WTC11 (cell line): ENCODE results near the gene LUC7L3. TPM values are rescaled to one million over a fixed set of nuclear protein-coding genes. Genes with fewer than 3 reads are reported as not detected.
"Not testable (repeated sequence)": the region's sequence is repeated elsewhere in the genome, so short reads cannot be mapped to it uniquely, and the experiment has no call there.

ENCODE experiments used
- ATAC-seq: fragments of 200-7000 bp; cut with Tn5 transposase; 2 replicates; pipeline ENCODE4 v1.10.0; 2021; ENCODE audit warnings: mild to moderate bottlenecking, moderate library complexity
- CTCF ChIA-PET: fragments of 300-600 bp; sonication (Branson Sonifier 250); formaldehyde crosslinking; loops from one replicate; lab custom pipeline; 2021; ENCODE audit warnings: antibody characterized with exemption; lab: Charles Lee
- POLR2A ChIA-PET: fragments of 350-600 bp; sonication (Branson Sonifier 250); formaldehyde crosslinking; loops from one replicate; lab custom pipeline; 2021; ENCODE audit warnings: antibody characterized with exemption; lab: Charles Lee
- DNase-seq: peaks from one replicate; pipeline ENCODE4 v3.0.0; 2021; ENCODE audit warnings: low spot score
- H3K27ac Mint-ChIP-seq: 2 replicates; pipeline ENCODE4 v1.8.0; 2021; ENCODE audit warnings: mixed read lengths
- H3K27me3 Mint-ChIP-seq: 2 replicates; pipeline ENCODE4 v1.8.0; 2021; ENCODE audit warnings: low read depth, mild to moderate bottlenecking, moderate library complexity, mixed read lengths
- H3K36me3 Mint-ChIP-seq: 2 replicates; pipeline ENCODE4 v1.8.0; 2021; ENCODE audit warnings: mixed read lengths
- H3K4me1 Mint-ChIP-seq: 2 replicates; pipeline ENCODE4 v1.8.0; 2022; ENCODE audit warnings: mixed read lengths
- H3K4me3 Mint-ChIP-seq: 2 replicates; pipeline ENCODE4 v1.8.0; 2021; ENCODE audit warnings: mild to moderate bottlenecking, moderate library complexity, mixed read lengths
- H3K9me3 Mint-ChIP-seq: 2 replicates; pipeline ENCODE4 v1.8.0; 2021; ENCODE audit warnings: mixed read lengths
- GTF2I ChIP-seq: fragments of 250-450 bp; sonication (Bioruptor Pico); conservative IDR thresholded peaks from 2 replicates; pipeline ENCODE4 v1.4.0; 2021; ENCODE audit warnings: mild to moderate bottlenecking
- JUN ChIP-seq: sonication (generic); formaldehyde crosslinking; IDR thresholded peaks from 2 replicates; pipeline ENCODE4 v1.8.0; 2023; ENCODE audit warnings: mild to moderate bottlenecking, missing genetic modification reagents
- NFYB ChIP-seq: sonication (generic); formaldehyde crosslinking; conservative IDR thresholded peaks from 2 replicates; pipeline ENCODE4 v1.8.0; 2022; ENCODE audit warnings: low read depth, missing genetic modification reagents
- RELA ChIP-seq: sonication (generic); formaldehyde crosslinking; IDR thresholded peaks from 2 replicates; pipeline ENCODE4 v1.8.1; 2022; ENCODE audit warnings: missing genetic modification reagents, mild to moderate bottlenecking, borderline replicate concordance
- ZNF416 ChIP-seq: fragments of 250-450 bp; sonication (Bioruptor Pico); IDR thresholded peaks from 2 replicates; pipeline ENCODE4 v1.9.0; 2021; ENCODE audit warnings: mild to moderate bottlenecking, inconsistent platforms
- ZNF671 ChIP-seq: fragments of 250-450 bp; sonication (Bioruptor Pico); IDR thresholded peaks from 2 replicates; pipeline ENCODE4 v1.8.0; 2021; ENCODE audit warnings: mild to moderate bottlenecking
- total RNA-seq: library from RNA; stranded (reverse); gene quantifications from 3 replicates; pipeline ENCODE4 v1.2.3, GENCODE V29; 2021
- TF ChIP-seq, protein P1 (sequence below): sonication (generic); formaldehyde crosslinking; IDR thresholded peaks from 2 replicates; pipeline ENCODE4 v1.8.0; 2022; ENCODE audit warnings: missing genetic modification reagents
- TF ChIP-seq, protein P2 (sequence below): sonication (generic); formaldehyde crosslinking; conservative IDR thresholded peaks from 2 replicates; pipeline ENCODE4 v1.8.1; 2022; ENCODE audit warnings: mild to moderate bottlenecking, missing genetic modification reagents
- TF ChIP-seq, protein P3 (sequence below): sonication (generic); formaldehyde crosslinking; IDR thresholded peaks from 2 replicates; pipeline ENCODE4 v1.8.0; 2023; ENCODE audit warnings: missing genetic modification reagents, mild to moderate bottlenecking, borderline replicate concordance
- TF ChIP-seq, protein P4 (sequence below): sonication (generic); formaldehyde crosslinking; IDR thresholded peaks from 2 replicates; pipeline ENCODE4 v1.8.0; 2022; ENCODE audit warnings: mild to moderate bottlenecking, missing genetic modification reagents
- TF ChIP-seq, protein P5 (sequence below): sonication (generic); formaldehyde crosslinking; IDR thresholded peaks from 2 replicates; pipeline ENCODE4 v1.8.0; 2022; ENCODE audit warnings: mild to moderate bottlenecking, missing genetic modification reagents
- TF ChIP-seq, protein P6 (sequence below): sonication (generic); formaldehyde crosslinking; conservative IDR thresholded peaks from 2 replicates; pipeline ENCODE4 v1.8.1; 2023; ENCODE audit warnings: mild to moderate bottlenecking, low read depth, missing genetic modification reagents, moderate library complexity

Gene LUC7L3
- total RNA-seq, 1 experiment from 2014 or later, result 190 TPM

DNA sequence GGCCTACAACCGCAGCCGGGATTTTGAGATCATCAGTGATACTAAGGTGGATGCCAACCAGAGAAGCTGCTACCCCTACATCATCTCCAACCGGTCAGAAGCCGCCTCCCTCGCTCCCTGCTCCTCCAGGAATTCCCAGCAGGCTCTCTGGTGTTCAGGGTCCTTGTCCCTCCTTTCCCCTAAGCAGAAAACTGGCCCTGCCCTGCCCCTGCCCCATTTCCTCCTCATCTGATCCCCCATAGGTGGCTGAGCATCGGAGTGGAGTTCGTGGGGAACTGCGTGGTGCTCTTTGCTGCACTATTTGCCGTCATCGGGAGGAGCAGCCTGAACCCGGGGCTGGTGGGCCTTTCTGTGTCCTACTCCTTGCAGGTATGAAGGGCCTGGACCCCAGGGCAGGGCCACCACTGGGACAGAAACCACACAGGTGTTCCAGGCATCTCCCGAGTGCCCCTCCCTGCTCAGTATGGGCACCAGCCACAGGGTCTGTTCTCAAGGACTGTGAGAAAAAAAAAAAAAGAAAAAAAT lies 41.5 kb upstream of the LUC7L3 start (continued):
- TF ChIP-seq, protein P1, sequence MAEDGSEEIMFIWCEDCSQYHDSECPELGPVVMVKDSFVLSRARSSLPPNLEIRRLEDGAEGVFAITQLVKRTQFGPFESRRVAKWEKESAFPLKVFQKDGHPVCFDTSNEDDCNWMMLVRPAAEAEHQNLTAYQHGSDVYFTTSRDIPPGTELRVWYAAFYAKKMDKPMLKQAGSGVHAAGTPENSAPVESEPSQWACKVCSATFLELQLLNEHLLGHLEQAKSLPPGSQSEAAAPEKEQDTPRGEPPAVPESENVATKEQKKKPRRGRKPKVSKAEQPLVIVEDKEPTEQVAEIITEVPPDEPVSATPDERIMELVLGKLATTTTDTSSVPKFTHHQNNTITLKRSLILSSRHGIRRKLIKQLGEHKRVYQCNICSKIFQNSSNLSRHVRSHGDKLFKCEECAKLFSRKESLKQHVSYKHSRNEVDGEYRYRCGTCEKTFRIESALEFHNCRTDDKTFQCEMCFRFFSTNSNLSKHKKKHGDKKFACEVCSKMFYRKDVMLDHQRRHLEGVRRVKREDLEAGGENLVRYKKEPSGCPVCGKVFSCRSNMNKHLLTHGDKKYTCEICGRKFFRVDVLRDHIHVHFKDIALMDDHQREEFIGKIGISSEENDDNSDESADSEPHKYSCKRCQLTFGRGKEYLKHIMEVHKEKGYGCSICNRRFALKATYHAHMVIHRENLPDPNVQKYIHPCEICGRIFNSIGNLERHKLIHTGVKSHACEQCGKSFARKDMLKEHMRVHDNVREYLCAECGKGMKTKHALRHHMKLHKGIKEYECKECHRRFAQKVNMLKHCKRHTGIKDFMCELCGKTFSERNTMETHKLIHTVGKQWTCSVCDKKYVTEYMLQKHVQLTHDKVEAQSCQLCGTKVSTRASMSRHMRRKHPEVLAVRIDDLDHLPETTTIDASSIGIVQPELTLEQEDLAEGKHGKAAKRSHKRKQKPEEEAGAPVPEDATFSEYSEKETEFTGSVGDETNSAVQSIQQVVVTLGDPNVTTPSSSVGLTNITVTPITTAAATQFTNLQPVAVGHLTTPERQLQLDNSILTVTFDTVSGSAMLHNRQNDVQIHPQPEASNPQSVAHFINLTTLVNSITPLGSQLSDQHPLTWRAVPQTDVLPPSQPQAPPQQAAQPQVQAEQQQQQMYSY (CRISPR knock-in tag), result no peak
- no peak for TF ChIP-seq NFYB (CRISPR knock-in tag)
- TF ChIP-seq ZNF416 (CRISPR knock-in tag), result no peak
- TF ChIP-seq RELA (CRISPR knock-in tag), result no peak
- TF ChIP-seq, protein P2, sequence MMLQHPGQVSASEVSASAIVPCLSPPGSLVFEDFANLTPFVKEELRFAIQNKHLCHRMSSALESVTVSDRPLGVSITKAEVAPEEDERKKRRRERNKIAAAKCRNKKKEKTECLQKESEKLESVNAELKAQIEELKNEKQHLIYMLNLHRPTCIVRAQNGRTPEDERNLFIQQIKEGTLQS (CRISPR knock-in tag), result no peak
- no peak for TF ChIP-seq JUN (CRISPR knock-in tag)

DNA sequence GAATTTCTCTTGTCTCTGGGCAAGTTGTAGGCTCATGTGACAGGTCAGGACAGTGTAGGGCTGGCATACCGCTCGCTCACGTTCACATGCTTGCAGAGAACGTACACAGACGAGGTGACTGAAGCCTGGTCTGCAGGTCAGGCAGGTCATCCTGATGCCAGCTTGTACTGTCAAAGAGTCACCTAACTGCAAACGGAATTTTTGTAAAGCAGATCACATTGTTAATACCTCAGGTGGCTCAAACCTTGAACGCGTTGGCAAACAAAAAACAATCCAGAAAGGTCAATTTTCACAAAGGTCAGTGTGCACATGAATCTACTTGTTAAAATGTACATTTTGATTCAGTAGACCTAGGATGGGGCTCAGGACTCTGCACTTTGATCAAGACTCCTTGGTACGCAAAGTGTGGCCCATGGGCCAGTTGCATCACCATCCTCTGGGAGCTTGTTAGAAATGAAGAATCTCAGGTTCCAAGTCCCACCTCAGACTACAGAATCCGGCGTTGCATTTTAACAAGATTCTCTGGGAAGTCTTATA lies 40.3 kb upstream of the LUC7L3 start:
- POLR2A ChIA-PET, result no interaction called here
- ATAC-seq (no peak), DNase-seq (no peak)
- Mint-ChIP-seq H3K4me1 (peaks cover 9% of the 10 kb centered on the region), H3K27me3 (no peaks in the 10 kb centered on the region; the same call in 1 of the 2 replicates), H3K36me3 (no peaks in the 10 kb centered on the region), H3K4me3 (no peak overlapping the region), H3K9me3 (no peaks in the 10 kb centered on the region), H3K27ac (no peak overlapping the region)
- CTCF ChIA-PET, result interaction anchor here (0.9 kb wide), 1 partner anchor 19 kb away, joined by 3 read pairs; no protein-coding TSS in a partner anchor
- TF ChIP-seq, protein P3, sequence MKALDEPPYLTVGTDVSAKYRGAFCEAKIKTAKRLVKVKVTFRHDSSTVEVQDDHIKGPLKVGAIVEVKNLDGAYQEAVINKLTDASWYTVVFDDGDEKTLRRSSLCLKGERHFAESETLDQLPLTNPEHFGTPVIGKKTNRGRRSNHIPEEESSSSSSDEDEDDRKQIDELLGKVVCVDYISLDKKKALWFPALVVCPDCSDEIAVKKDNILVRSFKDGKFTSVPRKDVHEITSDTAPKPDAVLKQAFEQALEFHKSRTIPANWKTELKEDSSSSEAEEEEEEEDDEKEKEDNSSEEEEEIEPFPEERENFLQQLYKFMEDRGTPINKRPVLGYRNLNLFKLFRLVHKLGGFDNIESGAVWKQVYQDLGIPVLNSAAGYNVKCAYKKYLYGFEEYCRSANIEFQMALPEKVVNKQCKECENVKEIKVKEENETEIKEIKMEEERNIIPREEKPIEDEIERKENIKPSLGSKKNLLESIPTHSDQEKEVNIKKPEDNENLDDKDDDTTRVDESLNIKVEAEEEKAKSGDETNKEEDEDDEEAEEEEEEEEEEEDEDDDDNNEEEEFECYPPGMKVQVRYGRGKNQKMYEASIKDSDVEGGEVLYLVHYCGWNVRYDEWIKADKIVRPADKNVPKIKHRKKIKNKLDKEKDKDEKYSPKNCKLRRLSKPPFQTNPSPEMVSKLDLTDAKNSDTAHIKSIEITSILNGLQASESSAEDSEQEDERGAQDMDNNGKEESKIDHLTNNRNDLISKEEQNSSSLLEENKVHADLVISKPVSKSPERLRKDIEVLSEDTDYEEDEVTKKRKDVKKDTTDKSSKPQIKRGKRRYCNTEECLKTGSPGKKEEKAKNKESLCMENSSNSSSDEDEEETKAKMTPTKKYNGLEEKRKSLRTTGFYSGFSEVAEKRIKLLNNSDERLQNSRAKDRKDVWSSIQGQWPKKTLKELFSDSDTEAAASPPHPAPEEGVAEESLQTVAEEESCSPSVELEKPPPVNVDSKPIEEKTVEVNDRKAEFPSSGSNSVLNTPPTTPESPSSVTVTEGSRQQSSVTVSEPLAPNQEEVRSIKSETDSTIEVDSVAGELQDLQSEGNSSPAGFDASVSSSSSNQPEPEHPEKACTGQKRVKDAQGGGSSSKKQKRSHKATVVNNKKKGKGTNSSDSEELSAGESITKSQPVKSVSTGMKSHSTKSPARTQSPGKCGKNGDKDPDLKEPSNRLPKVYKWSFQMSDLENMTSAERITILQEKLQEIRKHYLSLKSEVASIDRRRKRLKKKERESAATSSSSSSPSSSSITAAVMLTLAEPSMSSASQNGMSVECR (CRISPR knock-in tag), result no peak
- TF ChIP-seq, protein P4, sequence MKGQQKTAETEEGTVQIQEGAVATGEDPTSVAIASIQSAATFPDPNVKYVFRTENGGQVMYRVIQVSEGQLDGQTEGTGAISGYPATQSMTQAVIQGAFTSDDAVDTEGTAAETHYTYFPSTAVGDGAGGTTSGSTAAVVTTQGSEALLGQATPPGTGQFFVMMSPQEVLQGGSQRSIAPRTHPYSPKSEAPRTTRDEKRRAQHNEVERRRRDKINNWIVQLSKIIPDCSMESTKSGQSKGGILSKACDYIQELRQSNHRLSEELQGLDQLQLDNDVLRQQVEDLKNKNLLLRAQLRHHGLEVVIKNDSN (CRISPR knock-in tag), result no peak
- no peak for TF ChIP-seq ZNF671 (CRISPR knock-in tag)

DNA sequence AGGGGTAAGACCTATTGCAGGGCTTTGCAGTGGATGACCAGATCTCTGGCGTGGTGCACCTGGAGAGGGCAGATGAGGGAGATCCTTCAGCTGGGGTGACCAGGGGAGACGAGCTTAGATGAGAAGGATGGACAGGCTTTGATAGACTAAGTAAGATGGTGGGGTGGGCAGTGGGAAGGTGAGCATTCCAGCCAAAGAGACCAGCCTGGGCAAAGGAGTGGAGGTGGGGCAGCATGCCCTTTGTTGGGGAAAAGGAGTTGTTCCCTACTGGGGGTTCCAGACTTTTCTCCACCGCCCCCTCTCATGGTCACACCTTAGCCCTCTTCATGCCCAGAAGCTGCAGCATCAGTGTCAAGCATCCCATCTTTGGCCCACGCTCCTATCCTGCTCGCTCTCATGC lies 39.3 kb upstream of the LUC7L3 start:
- TF ChIP-seq, protein P4 (CRISPR knock-in tag), result no peak
- TF ChIP-seq, protein P5, sequence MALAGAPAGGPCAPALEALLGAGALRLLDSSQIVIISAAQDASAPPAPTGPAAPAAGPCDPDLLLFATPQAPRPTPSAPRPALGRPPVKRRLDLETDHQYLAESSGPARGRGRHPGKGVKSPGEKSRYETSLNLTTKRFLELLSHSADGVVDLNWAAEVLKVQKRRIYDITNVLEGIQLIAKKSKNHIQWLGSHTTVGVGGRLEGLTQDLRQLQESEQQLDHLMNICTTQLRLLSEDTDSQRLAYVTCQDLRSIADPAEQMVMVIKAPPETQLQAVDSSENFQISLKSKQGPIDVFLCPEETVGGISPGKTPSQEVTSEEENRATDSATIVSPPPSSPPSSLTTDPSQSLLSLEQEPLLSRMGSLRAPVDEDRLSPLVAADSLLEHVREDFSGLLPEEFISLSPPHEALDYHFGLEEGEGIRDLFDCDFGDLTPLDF (CRISPR knock-in tag), result no peak
- TF ChIP-seq GTF2I (CRISPR knock-in tag), result no peak
- TF ChIP-seq, protein P6, sequence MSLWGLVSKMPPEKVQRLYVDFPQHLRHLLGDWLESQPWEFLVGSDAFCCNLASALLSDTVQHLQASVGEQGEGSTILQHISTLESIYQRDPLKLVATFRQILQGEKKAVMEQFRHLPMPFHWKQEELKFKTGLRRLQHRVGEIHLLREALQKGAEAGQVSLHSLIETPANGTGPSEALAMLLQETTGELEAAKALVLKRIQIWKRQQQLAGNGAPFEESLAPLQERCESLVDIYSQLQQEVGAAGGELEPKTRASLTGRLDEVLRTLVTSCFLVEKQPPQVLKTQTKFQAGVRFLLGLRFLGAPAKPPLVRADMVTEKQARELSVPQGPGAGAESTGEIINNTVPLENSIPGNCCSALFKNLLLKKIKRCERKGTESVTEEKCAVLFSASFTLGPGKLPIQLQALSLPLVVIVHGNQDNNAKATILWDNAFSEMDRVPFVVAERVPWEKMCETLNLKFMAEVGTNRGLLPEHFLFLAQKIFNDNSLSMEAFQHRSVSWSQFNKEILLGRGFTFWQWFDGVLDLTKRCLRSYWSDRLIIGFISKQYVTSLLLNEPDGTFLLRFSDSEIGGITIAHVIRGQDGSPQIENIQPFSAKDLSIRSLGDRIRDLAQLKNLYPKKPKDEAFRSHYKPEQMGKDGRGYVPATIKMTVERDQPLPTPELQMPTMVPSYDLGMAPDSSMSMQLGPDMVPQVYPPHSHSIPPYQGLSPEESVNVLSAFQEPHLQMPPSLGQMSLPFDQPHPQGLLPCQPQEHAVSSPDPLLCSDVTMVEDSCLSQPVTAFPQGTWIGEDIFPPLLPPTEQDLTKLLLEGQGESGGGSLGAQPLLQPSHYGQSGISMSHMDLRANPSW (CRISPR knock-in tag), result no peak
- POLR2A ChIA-PET, result interaction anchor here (0.5 kb wide), 1 partner anchor 15 kb away, joined by 3 read pairs; no protein-coding TSS in a partner anchor

DNA sequence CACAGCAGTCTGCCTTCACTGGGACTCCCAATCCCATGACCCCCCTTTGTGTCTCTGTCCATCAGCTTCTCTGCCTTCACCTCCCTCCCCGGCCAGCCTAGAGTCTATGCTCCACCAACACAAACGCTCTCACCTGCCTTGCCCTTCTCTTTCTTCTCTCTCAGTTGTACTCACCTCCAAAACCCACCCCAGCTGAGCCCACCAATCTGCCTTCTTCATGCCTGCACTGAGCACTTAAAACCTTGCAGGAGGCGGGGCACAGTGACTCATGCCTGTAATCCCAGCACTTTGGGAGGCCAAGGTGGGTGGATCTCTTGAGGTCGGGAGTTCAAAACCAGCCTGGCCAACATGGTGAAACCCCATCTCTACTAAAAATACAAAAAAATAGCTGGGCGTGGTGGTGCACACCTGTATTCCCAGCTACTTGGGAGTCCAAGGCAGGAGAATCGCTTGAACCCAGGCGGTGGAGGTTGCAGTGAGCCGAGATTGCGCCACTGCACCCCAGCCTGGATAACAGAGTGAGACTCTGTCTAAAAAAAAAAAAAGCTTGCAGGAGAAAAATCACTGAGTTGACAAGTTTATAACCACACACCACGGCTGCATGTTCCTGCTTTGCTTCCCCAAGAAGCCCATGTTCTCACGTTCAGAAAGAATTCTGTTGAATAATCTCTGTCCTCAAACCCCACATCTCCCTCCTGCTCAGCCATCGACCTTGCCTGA lies 38.7 kb upstream of the LUC7L3 start:
- ChIA-PET POLR2A (interaction anchor here (0.5 kb wide), 1 partner anchor 15 kb away, joined by 3 read pairs; no protein-coding TSS in a partner anchor), CTCF (interaction anchor here (0.9 to 1.2 kb wide), 3 partner anchors 11 to 130 kb away, joined by 3 to 8 read pairs (median 4); no protein-coding TSS in a partner anchor)
- not testable (repeated sequence) for H3K9me3 Mint-ChIP-seq, DNase-seq, ATAC-seq, H3K27ac Mint-ChIP-seq, H3K36me3 Mint-ChIP-seq, H3K4me3 Mint-ChIP-seq, H3K27me3 Mint-ChIP-seq
- peaks cover 18% of the 10 kb centered on the region for H3K4me1 Mint-ChIP-seq

More for the DNA sequence above, 39.3 kb upstream of the LUC7L3 start:
- Mint-ChIP-seq H3K9me3 (no peaks in the 10 kb centered on the region), H3K27ac (no peak overlapping the region), H3K36me3 (no peaks in the 10 kb centered on the region), H3K4me3 (no peak overlapping the region), H3K4me1 (peaks cover 17% of the 10 kb centered on the region), H3K27me3 (no peaks in the 10 kb centered on the region)
- DNase-seq (no peak), ATAC-seq (no peak)
- CTCF ChIA-PET, result no interaction called here
